C4-2B (cell line): ENCODE measurements around the gene C19orf85.

Experiments used
- H3K27ac ChIP-seq: fragments of 450-650 bp; 2 replicates; pipeline ENCODE4 v1.5.1; 2017
- ZFX ChIP-seq: fragments of 450-650 bp; IDR thresholded peaks from 2 replicates; pipeline ENCODE4 v1.6.1; 2017
- TF ChIP-seq, protein P1 (sequence below): fragments of 450-650 bp; conservative IDR thresholded peaks from 2 replicates; pipeline ENCODE4 v1.5.1; 2017; ENCODE audit warnings: mild to moderate bottlenecking

The C19orf85 gene

DNA sequence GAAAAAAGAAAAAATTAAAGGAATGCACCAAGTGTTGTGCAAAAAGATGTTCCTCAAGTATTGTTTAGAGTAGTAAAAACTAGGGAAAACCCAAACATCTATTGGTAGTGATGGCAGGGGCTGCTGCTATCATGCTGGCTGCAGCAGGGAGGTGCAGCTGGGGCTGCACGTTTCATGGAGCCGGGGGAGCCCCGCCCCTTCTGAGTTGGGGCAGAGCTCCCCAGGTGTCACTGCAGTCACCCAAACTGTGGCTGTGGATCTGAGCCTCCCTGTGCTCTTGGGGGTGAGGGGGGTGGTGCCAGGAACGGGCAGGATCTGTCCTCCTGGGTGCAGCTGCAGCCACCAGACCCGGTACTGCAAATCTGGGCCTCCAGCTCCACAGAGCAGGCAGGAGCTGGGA is 45.4 kb downstream of the C19orf85 start:
- no peak for TF ChIP-seq ZFX
- TF ChIP-seq, protein P1, sequence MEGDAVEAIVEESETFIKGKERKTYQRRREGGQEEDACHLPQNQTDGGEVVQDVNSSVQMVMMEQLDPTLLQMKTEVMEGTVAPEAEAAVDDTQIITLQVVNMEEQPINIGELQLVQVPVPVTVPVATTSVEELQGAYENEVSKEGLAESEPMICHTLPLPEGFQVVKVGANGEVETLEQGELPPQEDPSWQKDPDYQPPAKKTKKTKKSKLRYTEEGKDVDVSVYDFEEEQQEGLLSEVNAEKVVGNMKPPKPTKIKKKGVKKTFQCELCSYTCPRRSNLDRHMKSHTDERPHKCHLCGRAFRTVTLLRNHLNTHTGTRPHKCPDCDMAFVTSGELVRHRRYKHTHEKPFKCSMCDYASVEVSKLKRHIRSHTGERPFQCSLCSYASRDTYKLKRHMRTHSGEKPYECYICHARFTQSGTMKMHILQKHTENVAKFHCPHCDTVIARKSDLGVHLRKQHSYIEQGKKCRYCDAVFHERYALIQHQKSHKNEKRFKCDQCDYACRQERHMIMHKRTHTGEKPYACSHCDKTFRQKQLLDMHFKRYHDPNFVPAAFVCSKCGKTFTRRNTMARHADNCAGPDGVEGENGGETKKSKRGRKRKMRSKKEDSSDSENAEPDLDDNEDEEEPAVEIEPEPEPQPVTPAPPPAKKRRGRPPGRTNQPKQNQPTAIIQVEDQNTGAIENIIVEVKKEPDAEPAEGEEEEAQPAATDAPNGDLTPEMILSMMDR = no peak
- H3K27ac ChIP-seq = no peak overlapping the region

GRCh38 chr19:55418185-55418584 is 46.4 kb downstream of the C19orf85 start:
- no peak overlapping the region for H3K27ac ChIP-seq

More at GRCh38 chr19:55418185-55418584, 46.4 kb downstream of the C19orf85 start:
- TF ChIP-seq, protein P1 = peak; percentile 83
- no peak for TF ChIP-seq ZFX
